NK-92 (cell line): ENCODE data around the gene TAAR5.
"Not testable (repeated sequence)": the region's sequence is repeated elsewhere in the genome, so short reads cannot be mapped to it uniquely, and the experiment has no call there.

Experiments used
- DNase-seq: peaks from one replicate; lab custom pipeline; 2025; ENCODE audit not compliant: unreplicated experiment; lab: John Stamatoyannopoulos, UW

The TAAR5 gene, protein sequence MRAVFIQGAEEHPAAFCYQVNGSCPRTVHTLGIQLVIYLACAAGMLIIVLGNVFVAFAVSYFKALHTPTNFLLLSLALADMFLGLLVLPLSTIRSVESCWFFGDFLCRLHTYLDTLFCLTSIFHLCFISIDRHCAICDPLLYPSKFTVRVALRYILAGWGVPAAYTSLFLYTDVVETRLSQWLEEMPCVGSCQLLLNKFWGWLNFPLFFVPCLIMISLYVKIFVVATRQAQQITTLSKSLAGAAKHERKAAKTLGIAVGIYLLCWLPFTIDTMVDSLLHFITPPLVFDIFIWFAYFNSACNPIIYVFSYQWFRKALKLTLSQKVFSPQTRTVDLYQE

DNA sequence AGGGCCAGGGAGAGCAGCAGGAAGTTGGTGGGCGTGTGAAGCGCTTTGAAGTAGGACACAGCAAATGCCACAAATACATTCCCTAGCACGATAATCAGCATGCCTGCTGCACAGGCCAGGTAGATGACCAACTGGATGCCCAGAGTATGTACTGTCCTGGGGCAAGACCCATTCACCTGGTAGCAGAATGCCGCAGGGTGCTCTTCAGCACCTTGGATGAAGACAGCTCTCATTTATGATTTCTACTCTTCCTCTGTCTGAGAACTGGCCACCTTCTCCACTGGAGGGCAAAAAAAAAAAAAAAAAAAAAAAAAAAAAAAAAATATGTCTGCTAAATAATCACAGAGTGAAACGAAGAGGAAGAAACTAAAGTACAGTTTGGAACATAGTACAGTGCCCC, at the start of gene TAAR5:
Gene TAAR5 (minus strand): TSS at position 288 of the 400 bp plus-strand sequence. CDS start 55 bp downstream, at position 233.
- DNase-seq, result no peak

DNA sequence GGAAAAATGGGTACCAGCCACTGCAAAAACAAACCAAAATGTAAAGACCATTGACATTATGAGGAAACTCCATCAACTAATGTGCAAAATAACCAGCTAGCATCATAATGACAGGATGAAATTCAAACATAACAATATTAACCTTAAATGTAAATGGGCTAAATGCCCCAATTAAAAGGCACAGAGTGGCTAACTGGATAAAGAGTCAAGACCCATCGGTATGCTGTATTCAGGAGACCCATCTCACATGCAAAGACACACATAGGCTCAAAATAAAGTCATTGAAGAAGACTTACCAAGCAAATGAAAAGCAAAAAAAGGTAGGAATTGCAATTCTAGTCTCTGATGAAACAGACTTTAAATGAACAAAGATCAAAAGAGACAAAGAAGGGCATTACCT, 47.6 kb upstream of the TAAR5 start:
- DNase-seq, result not testable (repeated sequence)

DNA sequence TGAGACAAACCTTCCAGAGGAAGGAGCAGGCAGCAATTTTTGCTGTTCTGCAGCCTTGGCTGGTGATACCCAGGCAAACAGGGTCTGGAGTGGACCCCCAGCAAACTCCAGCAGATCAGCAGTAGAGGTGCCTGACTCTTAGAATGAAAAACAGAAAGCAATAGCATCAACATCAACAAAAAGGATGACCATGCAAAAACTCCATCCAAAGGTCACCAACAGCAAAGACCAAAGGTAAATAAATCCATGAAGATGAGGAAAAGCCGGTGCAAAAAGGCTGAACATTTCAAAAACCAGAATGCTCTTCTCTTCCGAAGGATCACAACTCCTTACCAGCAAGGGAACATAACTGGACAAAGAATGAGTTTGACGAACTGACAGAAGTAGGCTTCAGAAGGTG, 46.4 kb upstream of the TAAR5 start:
- DNase-seq, result not testable (repeated sequence)

DNA sequence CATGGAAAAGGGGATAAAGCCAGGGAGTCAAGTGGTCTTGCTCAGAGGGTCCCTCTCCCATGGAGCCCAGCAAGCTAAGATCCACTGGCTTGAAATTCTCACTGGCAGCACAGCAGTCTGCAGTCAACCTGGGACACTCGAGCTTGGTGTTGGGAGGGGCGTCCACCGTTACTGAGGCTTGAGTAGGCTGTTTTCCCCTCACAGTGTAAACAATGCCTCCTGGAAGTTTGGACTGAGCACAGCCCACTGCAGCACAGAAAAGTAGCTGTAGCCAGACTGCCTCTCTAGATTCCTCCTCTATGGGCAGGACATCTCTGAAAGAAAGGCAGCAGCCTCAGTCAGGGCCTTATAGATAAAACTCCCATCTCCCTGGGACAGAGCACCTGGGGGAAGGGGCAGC, 45.7 kb upstream of the TAAR5 start:
- not testable (repeated sequence) for DNase-seq

DNA sequence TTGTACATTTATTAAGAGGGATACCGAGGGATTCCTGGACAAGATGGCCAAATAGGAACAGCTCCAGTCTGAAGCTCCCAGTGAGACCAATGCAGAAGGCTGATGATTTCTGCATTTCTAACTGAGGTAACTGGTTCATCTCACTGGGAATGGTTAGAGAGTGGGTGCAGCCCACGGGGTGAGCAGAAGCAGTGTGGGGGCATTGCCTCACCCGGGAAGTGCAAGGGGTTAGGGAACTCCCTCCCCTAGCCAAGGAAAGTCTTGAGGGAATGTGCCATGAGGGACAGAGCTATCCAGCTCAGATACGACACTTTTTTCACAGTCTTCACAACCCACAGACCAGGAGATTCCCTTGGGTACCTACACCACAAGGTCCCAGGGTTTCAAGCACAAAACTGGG, 45.3 kb upstream of the TAAR5 start:
- no peak for DNase-seq

DNA sequence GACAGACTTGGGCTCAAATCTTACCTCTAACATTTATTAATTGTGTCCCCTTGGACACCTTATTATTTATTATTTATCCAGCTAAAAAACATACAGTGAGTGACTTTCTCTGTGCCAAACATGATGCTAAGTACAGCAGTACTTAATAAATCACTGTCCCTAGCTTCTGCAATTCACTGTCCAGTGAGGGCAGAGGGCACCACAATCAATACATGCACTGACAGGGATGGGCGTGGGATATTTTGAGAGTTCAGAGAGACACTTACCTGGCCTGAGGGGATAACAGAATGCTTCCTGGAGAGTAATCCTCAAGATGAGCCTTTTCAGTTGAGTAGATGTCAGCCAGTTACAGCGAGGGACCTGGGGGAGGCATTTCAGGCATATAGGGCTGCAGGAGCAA, 43.8 kb upstream of the TAAR5 start:
- no peak for DNase-seq

DNA sequence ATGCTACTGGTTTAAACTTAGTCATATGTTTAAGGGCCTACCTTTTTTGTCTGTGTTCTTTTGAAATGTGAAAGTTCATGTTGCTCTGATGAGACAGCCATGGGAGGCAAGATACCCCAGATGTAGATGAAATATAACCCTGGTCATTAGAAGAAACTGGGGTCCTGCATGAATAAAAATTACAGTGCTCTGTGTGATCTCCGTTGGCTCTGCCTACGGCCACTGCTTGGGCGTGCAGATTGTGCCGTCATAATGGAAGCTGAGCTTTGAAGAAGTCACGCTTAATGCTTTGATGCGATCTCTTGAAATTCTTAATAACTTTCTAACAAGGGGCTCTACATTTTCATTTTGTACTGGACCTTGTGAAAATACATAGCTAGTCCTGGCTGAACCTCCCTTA, 34.6 kb upstream of the TAAR5 start, which contains the start of gene TAAR2:
Gene TAAR2 (minus strand): TSS at position 101 of the 400 bp plus-strand sequence. CDS start 0 bp downstream, at position 101.
- no peak for DNase-seq

DNA sequence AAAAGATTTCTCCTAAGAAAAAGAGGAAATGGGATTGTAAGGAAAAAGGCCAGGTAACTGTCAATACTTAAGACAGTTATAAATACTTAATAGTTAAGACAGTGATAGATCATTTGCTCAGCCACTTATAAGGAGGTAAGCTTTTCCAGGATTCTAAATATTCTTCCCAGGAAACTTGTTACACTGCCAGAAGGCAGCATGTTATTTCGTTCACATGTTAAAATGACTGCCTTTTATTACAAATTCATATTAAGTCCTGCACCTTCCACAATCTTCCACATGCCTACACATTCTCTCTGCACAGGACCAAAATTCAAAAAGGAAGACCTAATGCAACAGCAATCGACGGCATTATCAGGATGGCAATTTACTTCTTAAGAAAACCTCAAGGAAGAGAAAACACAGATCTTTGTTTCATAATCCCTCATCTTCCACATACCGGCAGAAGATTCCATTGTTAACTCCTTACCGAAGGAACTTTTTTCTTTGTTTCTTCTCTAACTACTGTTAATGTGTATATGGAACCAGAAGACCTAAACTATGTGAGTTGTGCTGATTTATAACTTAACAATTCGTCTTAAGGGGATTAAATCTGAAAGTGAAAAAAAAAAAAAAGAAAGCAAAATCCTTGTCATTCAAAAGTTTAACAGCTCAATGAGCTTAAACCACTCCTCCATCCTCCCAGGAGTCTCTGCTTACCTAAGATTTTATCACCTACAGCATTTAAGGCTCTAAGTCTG, 33.7 kb upstream of the TAAR5 start:
- DNase-seq, result no peak

DNA sequence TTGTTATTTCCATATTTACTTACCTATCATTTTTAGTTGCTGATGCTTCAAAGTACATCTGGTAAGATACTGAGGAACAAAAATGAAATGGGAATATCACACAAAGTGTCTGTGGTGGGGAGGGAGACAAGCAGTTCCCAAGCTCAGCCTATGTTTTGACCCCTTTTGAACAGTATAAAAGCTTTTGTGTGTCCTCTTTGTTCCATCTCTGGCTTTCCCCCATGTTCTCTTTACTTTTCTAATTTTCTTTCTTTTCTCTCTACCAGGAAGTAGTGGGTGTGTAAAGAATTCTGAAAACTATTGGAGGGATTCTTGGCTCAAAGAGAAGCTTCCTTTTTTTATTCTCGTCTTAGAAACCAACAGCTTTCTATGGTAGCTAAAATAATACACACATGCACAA, 27.1 kb upstream of the TAAR5 start:
- DNase-seq, result no peak

DNA sequence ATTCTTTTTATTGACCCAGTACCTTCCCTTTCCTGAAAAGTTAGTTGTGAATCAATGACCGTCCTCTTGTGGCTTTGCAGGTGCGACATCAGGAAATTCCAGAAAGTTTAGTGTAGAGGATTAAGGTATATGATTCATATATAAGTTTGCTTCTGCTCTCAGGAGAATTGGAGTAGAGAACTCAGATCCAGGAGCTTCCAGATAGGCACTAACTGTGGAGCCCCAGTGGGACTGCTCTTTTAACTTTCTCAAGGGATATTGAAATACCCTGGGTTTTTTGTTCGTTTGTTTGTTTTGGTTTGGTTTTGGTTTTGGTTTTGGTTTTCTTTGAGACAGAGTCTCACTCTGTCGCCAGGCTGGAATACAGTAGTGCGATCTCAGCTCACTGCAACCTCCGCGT, 25.0 kb upstream of the TAAR5 start:
- DNase-seq, result no peak

DNA sequence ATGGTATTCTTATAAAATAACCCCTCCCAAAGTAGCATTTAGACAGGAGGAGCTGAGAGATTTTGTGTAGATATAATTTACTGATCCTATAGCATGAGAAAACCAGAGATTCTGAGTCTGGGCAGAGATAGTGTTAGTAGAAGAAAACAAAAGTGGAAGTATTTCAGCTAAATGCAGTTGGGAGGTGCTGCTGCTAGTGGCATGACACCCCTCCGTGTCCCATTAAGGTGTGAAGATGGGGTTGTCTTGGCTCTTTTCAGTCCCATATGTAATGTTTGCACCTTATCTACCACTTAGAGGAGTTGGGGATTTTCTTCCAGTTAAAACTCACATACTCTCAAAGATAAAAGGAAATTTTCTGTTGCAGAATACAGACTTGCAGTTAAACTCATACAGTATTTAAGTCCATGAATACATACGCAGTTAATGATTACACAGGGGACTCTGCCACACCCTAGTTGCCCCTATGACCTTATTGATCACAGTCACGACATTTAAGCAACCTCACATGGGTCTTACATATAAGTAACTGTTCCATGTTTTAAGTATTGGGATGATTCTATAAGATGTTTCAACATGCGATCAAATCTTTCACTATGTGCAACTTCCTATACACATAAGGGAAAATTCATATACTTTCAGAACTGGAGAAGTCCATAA, 23.0 kb upstream of the TAAR5 start:
- no peak for DNase-seq

DNA sequence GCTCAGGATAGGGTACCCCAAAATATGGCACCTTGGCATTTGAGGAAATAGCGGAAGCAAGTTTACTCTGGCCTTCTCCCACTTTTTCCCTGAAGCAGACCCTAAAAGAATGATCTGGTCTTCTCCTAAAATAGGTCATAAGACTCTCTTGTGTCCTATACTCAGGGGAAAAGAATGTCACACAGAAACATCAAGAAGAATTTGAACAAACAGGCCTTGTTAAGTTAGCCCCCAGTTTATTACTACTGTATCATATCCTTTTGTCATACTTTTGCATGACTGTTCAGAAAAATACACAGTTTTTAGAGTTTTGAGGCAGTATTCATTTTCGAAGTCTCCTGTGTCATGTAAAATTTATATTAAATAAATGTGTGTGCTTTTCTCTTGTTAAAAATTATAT, 22.1 kb upstream of the TAAR5 start:
- DNase-seq, result no peak

DNA sequence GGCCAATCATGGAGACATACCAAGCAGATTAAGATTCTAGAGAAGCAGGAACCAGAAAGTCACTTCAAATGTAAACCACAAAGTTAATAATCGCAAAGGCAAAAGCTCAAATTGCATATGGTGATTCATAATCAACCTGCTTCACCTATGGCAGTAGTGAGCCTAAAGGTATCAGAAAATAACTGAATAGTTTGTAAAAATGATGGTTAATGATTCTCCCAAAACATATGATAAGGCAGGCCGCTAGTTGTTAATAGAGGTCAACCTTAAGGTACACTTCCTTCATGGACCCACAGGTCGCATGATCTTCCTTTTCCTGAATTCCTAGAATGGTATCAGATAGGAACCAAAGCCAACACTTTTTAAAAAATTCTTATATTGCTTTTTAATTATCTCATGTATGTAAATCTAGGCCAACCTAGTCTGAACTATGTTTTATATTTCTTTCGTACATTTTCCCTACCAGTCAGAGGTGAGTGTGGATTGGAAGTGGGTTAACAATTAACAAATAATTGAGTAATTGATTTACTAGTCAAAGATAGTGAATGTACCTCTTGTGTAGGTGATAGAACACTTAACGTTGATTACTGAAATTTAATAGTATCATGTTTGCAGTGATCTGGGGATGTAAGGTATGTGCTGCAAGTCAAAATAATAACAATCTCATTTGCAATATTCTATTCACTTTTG, 18.1 kb upstream of the TAAR5 start:
- no peak for DNase-seq

DNA sequence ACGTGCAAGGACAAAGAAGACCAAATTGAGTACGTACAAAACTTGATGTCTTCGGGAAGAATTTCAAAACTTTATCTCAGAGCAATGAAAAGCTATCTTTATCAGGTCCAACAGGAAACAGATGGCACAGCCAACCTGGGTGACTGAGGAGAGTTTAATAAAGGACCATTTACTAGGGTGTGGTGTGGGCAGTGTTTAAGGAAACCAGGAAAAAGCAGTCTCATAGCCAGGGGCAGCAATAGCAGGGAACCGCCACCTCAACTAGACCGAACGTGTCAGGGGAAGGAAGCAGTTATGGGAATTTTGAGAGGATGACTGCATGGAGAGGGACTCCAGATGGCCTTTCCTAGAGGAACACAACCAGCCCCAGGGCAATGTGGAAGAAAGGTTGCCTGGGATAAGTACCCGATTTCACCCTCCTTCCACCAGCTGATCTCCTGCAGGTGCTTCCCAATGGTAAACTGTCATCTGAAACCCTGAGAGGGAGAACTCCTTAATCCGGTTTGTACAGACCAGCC, 15.2 kb upstream of the TAAR5 start:
- DNase-seq, result no peak

DNA sequence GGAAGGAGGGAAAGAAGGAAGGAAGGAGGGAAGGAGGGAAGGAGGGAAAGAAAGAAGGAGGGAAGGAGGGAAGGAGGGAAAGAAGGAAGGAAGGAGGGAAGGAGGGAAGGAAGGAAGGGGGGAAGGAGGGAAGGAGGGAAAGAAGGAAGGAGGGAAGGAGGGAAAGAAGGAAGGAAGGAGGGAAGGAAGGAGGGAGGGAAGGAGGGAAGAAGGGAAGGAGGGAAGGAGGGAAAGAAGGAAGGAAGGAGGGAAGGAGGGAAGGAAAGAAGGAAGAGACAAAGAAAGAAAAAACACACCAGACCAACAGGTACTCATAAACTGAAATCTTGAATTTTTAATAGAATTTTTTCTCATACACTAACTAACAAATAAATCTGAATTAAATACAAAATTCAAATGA, 11.4 kb upstream of the TAAR5 start:
- not testable (repeated sequence) for DNase-seq

DNA sequence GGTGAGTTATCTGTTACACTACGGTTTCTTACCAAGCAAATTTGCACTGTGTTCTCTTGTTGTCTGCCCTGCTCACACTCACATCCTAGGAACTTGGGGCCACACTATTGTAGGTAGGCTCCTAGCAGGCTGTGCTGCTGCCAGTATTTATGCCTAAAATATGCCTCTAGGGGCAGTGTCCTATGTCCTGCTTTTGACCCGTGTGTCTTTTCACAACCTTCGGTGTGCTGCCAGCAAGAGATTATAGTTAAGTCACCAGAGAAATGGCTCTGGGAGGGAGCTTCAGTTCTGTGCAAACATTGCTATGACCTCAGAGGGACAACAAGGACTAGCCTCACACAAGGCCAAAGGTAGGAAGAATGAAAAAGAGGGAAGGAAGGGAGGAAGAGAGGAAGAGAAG, 8.9 kb upstream of the TAAR5 start:
- DNase-seq, result no peak

DNA sequence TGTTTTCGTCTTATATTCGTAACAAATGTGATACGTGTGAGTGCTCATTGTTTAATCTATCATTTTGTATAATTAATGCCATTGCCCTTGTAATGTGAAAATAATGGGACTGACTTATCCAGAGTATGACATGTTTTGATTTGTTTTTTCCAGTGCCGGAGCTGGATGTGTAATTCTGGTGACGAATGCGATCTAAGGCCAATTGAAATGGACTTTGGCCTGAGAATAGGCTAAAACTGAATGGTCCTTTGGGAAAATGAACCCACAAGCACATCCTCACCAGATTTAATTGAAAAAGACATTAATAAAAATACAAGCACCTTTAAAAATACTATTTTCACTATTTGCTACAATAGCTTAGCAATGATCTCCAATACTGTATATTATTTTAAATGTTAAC, 6.7 kb upstream of the TAAR5 start:
- DNase-seq, result no peak

DNA sequence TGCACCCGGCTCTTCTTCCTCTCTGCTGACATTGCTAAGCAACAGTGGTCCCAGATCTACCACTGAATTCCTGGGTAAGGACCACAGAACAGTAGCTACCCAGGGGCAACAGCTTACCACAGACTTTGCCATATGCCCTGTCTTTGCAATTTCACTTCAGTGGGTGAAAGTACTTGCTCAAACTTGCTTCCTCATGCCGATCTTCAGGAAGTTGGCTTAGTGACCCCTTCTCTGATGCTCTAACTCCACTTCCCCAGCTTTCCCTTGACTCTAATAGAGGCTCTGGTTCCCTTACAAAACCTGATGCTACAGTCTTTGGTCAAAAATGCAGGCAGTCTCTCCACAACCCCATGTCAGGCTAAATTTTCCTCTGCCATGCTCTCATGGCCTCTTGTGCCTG, 3.3 kb upstream of the TAAR5 start:
- no peak for DNase-seq

DNA sequence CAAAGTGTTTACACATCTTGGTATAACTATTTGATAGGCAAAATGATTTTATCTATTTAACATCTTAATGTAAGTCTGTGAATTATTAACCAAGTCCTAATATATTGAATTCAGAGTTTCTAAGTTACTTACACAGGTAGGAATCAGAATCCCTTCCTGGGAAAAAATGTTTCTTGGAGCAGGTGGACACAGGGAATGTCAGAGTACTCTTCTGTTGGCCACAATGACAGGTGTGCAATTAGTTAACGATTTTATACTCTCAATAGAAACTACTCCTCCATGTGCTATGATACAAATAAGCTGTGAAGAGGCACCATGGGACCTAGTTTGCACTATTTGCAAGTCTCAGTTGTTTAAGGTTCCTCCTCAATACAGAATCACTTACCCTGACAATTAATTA, 821 bp upstream of the TAAR5 start:
- DNase-seq, result no peak

DNA sequence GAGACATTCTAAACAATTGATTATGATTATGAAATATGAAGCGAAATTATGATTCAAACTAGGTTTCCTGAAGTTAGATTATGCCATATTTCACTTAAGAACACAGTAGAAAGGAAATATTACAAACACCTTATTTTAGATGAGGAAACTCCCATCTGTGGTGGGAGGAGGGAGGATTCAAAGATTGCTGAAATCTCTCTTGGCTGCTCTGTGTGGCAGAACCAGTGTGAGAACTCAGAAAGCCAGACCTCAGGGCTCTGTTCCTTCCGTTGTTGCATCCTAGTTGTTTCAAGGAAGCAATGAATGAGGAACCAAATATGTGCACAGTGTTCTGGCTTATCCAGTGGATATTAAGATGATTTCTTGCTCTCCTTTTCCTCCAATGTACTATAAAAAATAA, 2.1 kb downstream of the TAAR5 start:
- DNase-seq, result no peak

DNA sequence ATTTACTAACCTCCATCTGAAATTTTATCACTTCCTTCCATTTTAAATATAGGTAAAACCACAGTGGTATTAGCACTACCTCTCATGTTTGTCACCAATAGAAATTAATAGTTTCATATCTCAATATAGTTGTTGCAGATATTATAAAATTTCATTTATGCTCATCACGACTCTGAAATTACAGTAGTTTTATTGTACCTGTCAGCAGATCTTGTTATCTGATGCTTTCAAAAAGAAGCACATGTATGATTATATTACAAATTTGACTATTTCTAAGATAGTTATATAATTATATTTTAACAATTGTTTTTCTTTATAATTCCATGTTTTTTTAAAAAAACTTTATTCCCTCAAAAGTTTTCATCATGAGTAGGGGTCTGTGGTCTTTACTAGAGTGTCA, 4.8 kb downstream of the TAAR5 start:
- DNase-seq, result no peak
